Sigmoid colon (tissue), 7 donors: ENCODE measurements around the gene HPDL. TPM values are rescaled to one million over a fixed set of nuclear protein-coding genes. Genes with fewer than 3 reads are reported as not detected.

Experiments used
- DNase-seq: peaks from one replicate; pipeline ENCODE4 v3.0.0-alpha.2; 2019
- H3K27ac ChIP-seq, 4 donors: fragments of 200-600 bp; sonication (generic); one replicate each; pipeline ENCODE4 v1.5.1; 2016 to 2019; ENCODE audit warnings: mild to moderate bottlenecking in 1 of 4
- H3K27me3 ChIP-seq, 3 donors: fragments of 200-600 bp; sonication (generic); one replicate each; pipeline ENCODE4 v1.5.1; 2019; ENCODE audit warnings: mild to moderate bottlenecking in 1 of 3
- H3K36me3 ChIP-seq, 4 donors: fragments of 200-600 bp; sonication (generic); one replicate each; pipeline ENCODE4 v1.5.1; 2016 to 2019
- H3K4me1 ChIP-seq, 4 donors: fragments of 200-600 bp; sonication (generic); one replicate each; pipeline ENCODE4 v1.5.1; 2017 to 2019
- H3K4me3 ChIP-seq, 4 donors: fragments of 200-600 bp; sonication (generic); one replicate each; pipeline ENCODE4 v1.5.1; 2017 to 2019; ENCODE audit warnings: mild to moderate bottlenecking in 2 of 4, moderate library complexity in 1 of 4
- H3K9me3 ChIP-seq, 4 donors: fragments of 200-600 bp in 3 of 4; sonication (generic) in 3 of 4; one replicate each; pipeline versions ENCODE4 v1.5.1 to v1.6.1; 2013 to 2019
- CTCF ChIP-seq, 4 experiments: fragments of 450-650 bp in 3 of 4; fragments of 200-600 bp in 1 of 4; IDR thresholded peaks; one replicate each; pipeline ENCODE4 v1.5.1; 2016 to 2019; ENCODE audit warnings: antibody characterized with exemption in 4 of 4, mild to moderate bottlenecking in 3 of 4, moderate library complexity in 2 of 4
- EP300 ChIP-seq, 4 donors: sonication (generic); formaldehyde crosslinking; IDR thresholded peaks; one replicate each; pipeline ENCODE4 v1.6.1; 2017; ENCODE audit warnings: antibody characterized with exemption in 4 of 4
- POLR2A ChIP-seq, 2 donors: fragments of 450-650 bp; IDR thresholded peaks; one replicate each; pipeline ENCODE4 v1.6.1; 2016; ENCODE audit warnings: antibody characterized with exemption in 2 of 2, mild to moderate bottlenecking in 2 of 2, moderate library complexity in 2 of 2
- POLR2AphosphoS5 ChIP-seq, 4 donors: sonication (generic); formaldehyde crosslinking; IDR thresholded peaks; one replicate each; pipeline ENCODE4 v1.6.1; 2017; ENCODE audit warnings: antibody characterized with exemption in 4 of 4
- WGBS, 2 donors: extraction: QIAGEN DNeasy Blood & Tissue Kit; methylation state at CpG; one replicate each; pipeline ENCODE4 v1.1.7; 2013; 5-methylcytosine and 5-hydroxymethylcytosine counted together
- intact Hi-C: fragments of 100-400 bp; cut with DNase I; formaldehyde crosslinking; loops from one replicate; pipeline ENCODE4 v1.15.1; 2023
- polyA plus RNA-seq, 3 donors: library from polyadenylated mRNA; stranded (reverse); fragments of 200-250 nt; gene quantifications; one replicate each; pipeline ENCODE4 v1.2.3, GENCODE V29; 2013
- total RNA-seq, 4 donors: library from RNA; depleted of rRNA; stranded (reverse); fragments of >200 nt; gene quantifications; one replicate each; pipeline ENCODE4 v1.1.0, GENCODE V29; 2016
- donor health status: healthy with polysubstance abuse.
- donor health status: Bipolar disorder and iron deficiency.
- donor health status: healthy.

Gene HPDL
- total and polyA plus RNA-seq, 7 donors = 0.95 to 15.7 (median 8.1) TPM; not detected in 3

- Histone ChIP-seq H3K36me3 (no peaks in the 10 kb centered on the region), H3K27ac (no peak overlapping the region), H3K27me3 (no peaks in the 10 kb centered on the region), H3K4me3 (no peak overlapping the region), H3K9me3 (no peaks in the 10 kb centered on the region), H3K4me1 (peaks cover 0 to 5% (median under 1%) of the 10 kb centered on the region in 4 donors)
- intact Hi-C loops = loop anchor here (10.0 kb wide), 1 partner anchor 583 kb away; no protein-coding TSS in a partner anchor
- no peak for DNase-seq
- 86 to 87% methylated on average over 8 of the region's 8 CpGs for WGBS, 2 donors
- TF ChIP-seq EP300 (IDR thresholded peaks at IDR 0.05) = no peak
- TF ChIP-seq POLR2AphosphoS5 (IDR thresholded peaks at IDR 0.05) = no peak
- TF ChIP-seq POLR2A (IDR thresholded peaks at IDR 0.05) = no peak
- TF ChIP-seq CTCF (IDR thresholded peaks at IDR 0.05) = no peak
Measured at GRCh38 chr1:45297666-45298356, 28.9 kb upstream of the HPDL start.

DNA sequence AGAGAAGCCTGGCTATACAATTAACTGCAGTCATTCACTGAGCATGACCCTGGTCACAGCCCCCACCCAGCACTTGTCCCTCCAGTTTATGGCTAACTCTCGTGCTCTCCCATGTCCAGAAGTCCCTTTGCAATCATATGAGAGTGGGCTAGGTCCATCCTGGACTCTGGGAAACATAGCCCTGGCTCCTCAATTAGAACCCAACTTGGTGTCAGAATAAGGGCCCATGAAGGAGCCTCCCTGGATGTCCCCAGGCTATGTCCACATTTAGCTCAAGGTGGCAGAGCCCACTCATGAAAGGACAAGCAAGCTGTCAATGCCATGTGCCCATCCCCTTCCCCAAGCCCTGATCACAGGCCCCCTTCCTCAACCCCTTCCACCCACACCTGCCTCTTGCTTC is 27.4 kb upstream of the HPDL start:
- H3K27me3 ChIP-seq = no peaks in the 10 kb centered on the region

GRCh38 chr1:45299981-45300668 is 26.6 kb upstream of the HPDL start:
- Histone ChIP-seq H3K4me3 (no peak overlapping the region), H3K36me3 (no peaks in the 10 kb centered on the region), H3K9me3 (no peaks in the 10 kb centered on the region), H3K4me1 (peaks cover 0 to 17% (median 11%) of the 10 kb centered on the region in 4 donors), H3K27ac (no peak overlapping the region), H3K27me3 (no peaks in the 10 kb centered on the region)
- 15 to 17% methylated on average over 4 of the region's 4 CpGs for WGBS, 2 donors
- peak; percentile 73 for DNase-seq
- intact Hi-C loops = loop anchor here (5.0 to 10.0 kb wide), 5 partner anchors 93 to 585 kb away; partner anchors contain the start of genes PTCH2, RNU5D-1, TESK2 and ZSWIM5
- TF ChIP-seq EP300 (IDR thresholded peaks at IDR 0.05) = no peak
- peak; percentile 49 to 72 (median 66) for TF ChIP-seq CTCF (IDR thresholded peaks at IDR 0.05)

More for the DNA sequence above, 27.4 kb upstream of the HPDL start:
- H3K36me3 ChIP-seq = no peaks in the 10 kb centered on the region
- intact Hi-C loops = loop anchor here (10.0 kb wide), 1 partner anchor 584 kb away; no protein-coding TSS in a partner anchor
- H3K4me1 ChIP-seq = peaks cover 0 to 12% (median 5%) of the 10 kb centered on the region in 4 donors
- WGBS, 2 donors = 71 to 75% methylated on average over 1 of the region's 1 CpG
- H3K27ac ChIP-seq = no peak overlapping the region
- H3K4me3 ChIP-seq = no peak overlapping the region
- DNase-seq = no peak
- H3K9me3 ChIP-seq = no peaks in the 10 kb centered on the region
- TF ChIP-seq POLR2AphosphoS5 (IDR thresholded peaks at IDR 0.05) (no peak), CTCF (IDR thresholded peaks at IDR 0.05) (no peak), EP300 (IDR thresholded peaks at IDR 0.05) (no peak), POLR2A (IDR thresholded peaks at IDR 0.05) (no peak)

- no peak for DNase-seq
- Histone ChIP-seq H3K4me1 (peaks cover 0 to 17% (median 11%) of the 10 kb centered on the region in 4 donors), H3K27me3 (no peaks in the 10 kb centered on the region), H3K9me3 (no peaks in the 10 kb centered on the region), H3K36me3 (no peaks in the 10 kb centered on the region), H3K4me3 (no peak overlapping the region), H3K27ac (no peak overlapping the region)
- intact Hi-C loops = loop anchor here (5.0 kb wide), 4 partner anchors 93 to 568 kb away; partner anchors contain the start of genes PTCH2, RNU5D-1, TESK2 and ZSWIM5
- WGBS, 2 donors = 77 to 82% methylated on average over 2 of the region's 2 CpGs
- TF ChIP-seq POLR2A (IDR thresholded peaks at IDR 0.05) (no peak), POLR2AphosphoS5 (IDR thresholded peaks at IDR 0.05) (no peak), EP300 (IDR thresholded peaks at IDR 0.05) (no peak), CTCF (IDR thresholded peaks at IDR 0.05) (no peak)
Measured at GRCh38 chr1:45300669-45300997, 26.1 kb upstream of the HPDL start.
